Measurements from ENCODE around the gene RRAGC.
"Not testable (repeated sequence)": the region's sequence is repeated elsewhere in the genome, so short reads cannot be mapped to it uniquely, and the experiment has no call there.

The RRAGC gene

GRCh38 chr1:38812981-38813380, 46.6 kb downstream of the RRAGC start:
- Mint-ChIP-seq H3K36me3 (no peaks in the 10 kb centered on the region), H3K27ac (no peak overlapping the region), H3K27me3 (peaks cover 47% of the 10 kb centered on the region), H3K4me3 (no peak overlapping the region), H3K4me1 (peaks cover 5% of the 10 kb centered on the region), H3K9me3 (no peaks in the 10 kb centered on the region)

GRCh38 chr1:38811466-38811865, 48.1 kb downstream of the RRAGC start:
- H3K4me3 Mint-ChIP-seq = not testable (repeated sequence)

GRCh38 chr1:38806090-38806489, 53.5 kb downstream of the RRAGC start:
- H3K36me3 Mint-ChIP-seq = no peaks in the 10 kb centered on the region
- no peaks in the 10 kb centered on the region for H3K9me3 Mint-ChIP-seq
- H3K27ac Mint-ChIP-seq = no peak overlapping the region
- H3K4me3 Mint-ChIP-seq = no peak overlapping the region
- peaks cover 45% of the 10 kb centered on the region for H3K27me3 Mint-ChIP-seq
- H3K4me1 Mint-ChIP-seq = peaks cover 5% of the 10 kb centered on the region

More at GRCh38 chr1:38811466-38811865, 48.1 kb downstream of the RRAGC start:
- not testable (repeated sequence) for H3K4me1 Mint-ChIP-seq, H3K27ac Mint-ChIP-seq, H3K9me3 Mint-ChIP-seq, H3K36me3 Mint-ChIP-seq
- H3K27me3 Mint-ChIP-seq = peaks cover 44% of the 10 kb centered on the region

- H3K27ac Mint-ChIP-seq = no peak overlapping the region
- H3K9me3 Mint-ChIP-seq = no peaks in the 10 kb centered on the region
- no peaks in the 10 kb centered on the region for H3K36me3 Mint-ChIP-seq
- peaks cover 40% of the 10 kb centered on the region for H3K27me3 Mint-ChIP-seq
- H3K4me3 Mint-ChIP-seq = no peak overlapping the region
- H3K4me1 Mint-ChIP-seq = peaks cover 5% of the 10 kb centered on the region
Measured at GRCh38 chr1:38805036-38805435, 54.5 kb downstream of the RRAGC start.

GRCh38 chr1:38804062-38804886, 55.3 kb downstream of the RRAGC start:
- Mint-ChIP-seq H3K36me3 (no peaks in the 10 kb centered on the region), H3K27me3 (peaks cover 38% of the 10 kb centered on the region), H3K4me3 (peak overlapping the region; percentile 61), H3K4me1 (peaks cover 5% of the 10 kb centered on the region), H3K27ac (no peak overlapping the region), H3K9me3 (no peaks in the 10 kb centered on the region)

- peaks cover 5% of the 10 kb centered on the region for H3K4me1 Mint-ChIP-seq
- peaks cover 38% of the 10 kb centered on the region for H3K27me3 Mint-ChIP-seq
- no peak overlapping the region for H3K27ac Mint-ChIP-seq
- H3K4me3 Mint-ChIP-seq = peak overlapping the region; percentile 51
- H3K9me3 Mint-ChIP-seq = no peaks in the 10 kb centered on the region
- H3K36me3 Mint-ChIP-seq = no peaks in the 10 kb centered on the region
Measured at GRCh38 chr1:38803647-38804046, 55.9 kb downstream of the RRAGC start.

GRCh38 chr1:38800720-38801671, 58.6 kb downstream of the RRAGC start:
- no peak overlapping the region for H3K27ac Mint-ChIP-seq
- peaks cover 26% of the 10 kb centered on the region for H3K27me3 Mint-ChIP-seq
- no peak overlapping the region for H3K4me3 Mint-ChIP-seq
- H3K4me1 Mint-ChIP-seq = peaks cover 5% of the 10 kb centered on the region
- no peaks in the 10 kb centered on the region for H3K36me3 Mint-ChIP-seq
- H3K9me3 Mint-ChIP-seq = no peaks in the 10 kb centered on the region

- Mint-ChIP-seq H3K36me3 (no peaks in the 10 kb centered on the region), H3K4me3 (no peak overlapping the region), H3K4me1 (no peaks in the 10 kb centered on the region), H3K9me3 (peaks cover 5% of the 10 kb centered on the region), H3K27me3 (peaks cover 42% of the 10 kb centered on the region), H3K27ac (no peak overlapping the region)
Measured at GRCh38 chr1:38793299-38793698, 66.3 kb downstream of the RRAGC start.

GRCh38 chr1:38791892-38792291, 67.7 kb downstream of the RRAGC start:
- Mint-ChIP-seq H3K9me3 (peaks cover 5% of the 10 kb centered on the region), H3K4me1 (no peaks in the 10 kb centered on the region), H3K4me3 (no peak overlapping the region), H3K36me3 (no peaks in the 10 kb centered on the region), H3K27me3 (peaks cover 50% of the 10 kb centered on the region), H3K27ac (no peak overlapping the region)

GRCh38 chr1:38791164-38791515, 68.4 kb downstream of the RRAGC start:
- H3K36me3 Mint-ChIP-seq = no peaks in the 10 kb centered on the region
- peaks cover 5% of the 10 kb centered on the region for H3K9me3 Mint-ChIP-seq
- no peak overlapping the region for H3K4me3 Mint-ChIP-seq
- H3K4me1 Mint-ChIP-seq = no peaks in the 10 kb centered on the region
- no peak overlapping the region for H3K27ac Mint-ChIP-seq
- H3K27me3 Mint-ChIP-seq = peaks cover 54% of the 10 kb centered on the region

GRCh38 chr1:38790422-38791163, 69.0 kb downstream of the RRAGC start:
- Mint-ChIP-seq H3K4me1 (no peaks in the 10 kb centered on the region), H3K27ac (no peak overlapping the region), H3K4me3 (no peak overlapping the region), H3K36me3 (no peaks in the 10 kb centered on the region), H3K9me3 (peaks cover 5% of the 10 kb centered on the region), H3K27me3 (peaks cover 54% of the 10 kb centered on the region)

- Mint-ChIP-seq H3K9me3 (peaks cover under 1% of the 10 kb centered on the region), H3K27me3 (peaks cover 51% of the 10 kb centered on the region), H3K4me1 (no peaks in the 10 kb centered on the region), H3K27ac (no peak overlapping the region), H3K36me3 (no peaks in the 10 kb centered on the region), H3K4me3 (no peak overlapping the region)
Measured at GRCh38 chr1:38789498-38790169, 69.9 kb downstream of the RRAGC start.

GRCh38 chr1:38788341-38789336, 70.9 kb downstream of the RRAGC start:
- no peaks in the 10 kb centered on the region for H3K36me3 Mint-ChIP-seq
- peaks cover 53% of the 10 kb centered on the region for H3K27me3 Mint-ChIP-seq
- H3K4me3 Mint-ChIP-seq = no peak overlapping the region
- no peaks in the 10 kb centered on the region for H3K9me3 Mint-ChIP-seq
- H3K27ac Mint-ChIP-seq = no peak overlapping the region
- no peaks in the 10 kb centered on the region for H3K4me1 Mint-ChIP-seq

All from activated naive CD4-positive, alpha-beta T cell treated with anti-CD3 and anti-CD28 coated beads, Interleukin-2, amount 50 U/mL, for 24 hours (primary cell).